GM21360 (cell line): Measurements from ENCODE around the gene ADCY6.

ENCODE experiments used
- ATAC-seq: cut with Tn5 transposase; IDR thresholded peaks from one replicate; pipeline ENCODE4 v1.9.1; 2021; ENCODE audit warnings: mild to moderate bottlenecking, moderate library complexity; ENCODE audit not compliant: unreplicated experiment

The ADCY6 gene

DNA sequence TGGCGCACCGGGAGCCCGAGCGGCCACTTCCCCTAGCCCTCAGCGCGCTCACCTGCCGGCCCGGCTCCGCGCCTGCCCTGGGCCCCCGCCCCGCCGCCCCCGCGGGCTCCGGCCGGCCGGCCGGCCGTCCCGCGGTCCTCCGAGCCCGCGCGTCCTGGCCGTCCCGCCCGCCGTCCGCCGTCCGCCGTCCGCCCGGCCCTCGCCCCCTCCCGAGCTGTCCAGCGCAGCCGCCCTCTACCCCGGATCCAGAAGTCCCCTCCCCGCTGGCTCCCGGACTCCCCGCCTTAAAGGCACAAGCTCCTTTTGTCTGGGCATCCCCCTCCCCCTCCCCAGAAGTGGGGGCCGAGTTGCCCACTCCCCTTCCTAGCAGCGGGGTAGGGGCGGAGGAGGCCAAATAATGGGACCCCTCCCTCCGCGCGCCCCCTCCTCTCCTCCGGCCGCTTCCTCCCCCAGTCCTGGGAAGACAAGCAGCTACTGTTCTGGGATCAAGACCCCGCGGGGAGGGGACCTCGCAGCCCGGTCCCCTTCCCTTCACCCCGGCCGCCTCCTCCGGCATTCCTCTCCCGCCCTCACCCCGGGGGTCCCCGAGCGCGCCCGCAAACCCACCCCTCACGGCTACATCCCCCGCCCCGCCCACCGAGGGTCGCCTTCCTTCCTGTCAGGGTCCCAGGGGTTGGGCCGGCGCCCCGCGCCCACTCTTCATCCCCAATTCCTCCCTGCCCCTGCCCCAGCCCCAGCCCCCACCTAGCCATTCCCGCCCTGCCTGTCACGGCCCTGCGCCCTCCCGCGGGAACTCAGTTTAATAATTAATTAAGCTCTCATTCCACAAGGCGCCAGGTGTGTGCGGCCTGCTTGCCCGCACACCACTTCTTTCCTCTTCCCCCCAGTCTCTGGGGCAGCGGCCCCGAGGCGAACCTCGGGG is at the start of gene ADCY6:
ADCY6 (minus strand) TSS at position 236 of the 922 bp plus-strand sequence. CDS start 5,655 bp downstream, outside the sequence.
- no peak for ATAC-seq

DNA sequence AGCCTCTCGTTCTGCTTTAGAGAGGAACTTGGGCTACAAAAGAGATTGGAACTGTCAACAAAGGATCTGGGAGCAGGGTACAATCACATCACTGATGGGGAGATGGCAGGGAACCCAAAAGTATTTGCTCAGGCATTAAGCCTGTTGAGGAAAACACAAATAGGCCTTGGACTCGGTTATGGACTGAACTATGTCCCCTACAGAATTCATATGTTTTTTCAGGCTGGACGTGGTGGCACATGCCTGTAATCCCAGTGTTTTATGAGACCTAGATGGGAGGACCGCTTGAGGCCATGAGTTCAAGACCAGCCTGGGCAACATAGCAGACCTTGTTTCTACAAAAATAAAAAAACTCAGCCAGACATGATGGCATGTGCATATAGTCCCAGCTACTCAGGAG is 49.2 kb upstream of the ADCY6 start:
- no peak for ATAC-seq

DNA sequence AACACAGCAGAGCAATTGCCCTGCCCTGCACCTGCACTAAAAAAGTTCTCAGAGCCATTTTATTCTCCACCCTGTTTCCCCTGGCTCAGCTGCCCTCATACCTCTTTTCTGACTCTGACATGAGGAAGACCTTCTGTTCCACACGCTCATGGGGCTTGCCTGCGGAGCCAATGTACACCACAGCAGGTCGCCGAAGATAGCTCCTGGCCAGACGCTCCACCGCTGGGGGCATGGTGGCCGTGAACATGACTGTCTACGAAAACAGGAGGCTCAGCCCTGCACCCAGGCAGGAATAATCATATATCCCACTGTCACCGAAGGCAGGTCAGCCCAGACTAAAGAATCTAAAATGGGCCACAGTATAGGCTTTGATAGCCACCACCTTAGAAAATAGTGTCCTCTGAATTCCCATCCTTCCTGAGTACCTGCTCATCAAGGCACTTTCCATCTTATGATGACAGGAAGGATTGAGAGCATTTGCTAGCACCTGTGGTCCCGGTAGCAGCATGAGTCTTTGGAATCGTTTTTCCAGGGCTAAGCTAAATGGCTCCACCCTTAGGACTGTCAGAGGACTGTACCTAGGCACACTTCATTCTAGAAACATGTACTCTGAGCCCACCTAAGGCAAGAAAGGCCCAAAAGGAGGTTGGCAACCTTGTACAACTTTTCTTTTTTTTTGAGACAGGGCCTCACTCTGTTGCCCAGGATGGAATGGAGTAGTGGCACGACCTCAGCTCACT is 43.6 kb upstream of the ADCY6 start:
- ATAC-seq = no peak

DNA sequence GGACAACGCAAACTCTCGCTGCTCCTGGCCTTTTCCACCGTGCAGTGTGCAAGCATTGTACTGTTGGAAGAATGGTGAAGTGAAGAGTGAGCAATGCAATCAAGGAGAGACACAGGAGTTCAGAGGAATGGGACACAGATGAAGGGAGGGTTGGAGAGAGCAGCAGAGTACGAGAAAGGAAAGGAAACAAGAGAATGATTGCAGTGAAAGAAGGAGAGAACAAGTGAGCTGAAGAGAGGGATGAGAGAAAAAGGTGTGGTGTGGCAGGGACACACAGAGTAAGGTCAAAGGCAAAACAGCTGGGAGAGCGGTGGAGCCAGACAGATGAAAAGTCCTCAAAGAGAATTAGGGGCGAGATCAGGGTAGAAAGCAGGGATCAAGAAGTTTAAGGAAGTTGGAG is 42.4 kb upstream of the ADCY6 start:
- no peak for ATAC-seq

DNA sequence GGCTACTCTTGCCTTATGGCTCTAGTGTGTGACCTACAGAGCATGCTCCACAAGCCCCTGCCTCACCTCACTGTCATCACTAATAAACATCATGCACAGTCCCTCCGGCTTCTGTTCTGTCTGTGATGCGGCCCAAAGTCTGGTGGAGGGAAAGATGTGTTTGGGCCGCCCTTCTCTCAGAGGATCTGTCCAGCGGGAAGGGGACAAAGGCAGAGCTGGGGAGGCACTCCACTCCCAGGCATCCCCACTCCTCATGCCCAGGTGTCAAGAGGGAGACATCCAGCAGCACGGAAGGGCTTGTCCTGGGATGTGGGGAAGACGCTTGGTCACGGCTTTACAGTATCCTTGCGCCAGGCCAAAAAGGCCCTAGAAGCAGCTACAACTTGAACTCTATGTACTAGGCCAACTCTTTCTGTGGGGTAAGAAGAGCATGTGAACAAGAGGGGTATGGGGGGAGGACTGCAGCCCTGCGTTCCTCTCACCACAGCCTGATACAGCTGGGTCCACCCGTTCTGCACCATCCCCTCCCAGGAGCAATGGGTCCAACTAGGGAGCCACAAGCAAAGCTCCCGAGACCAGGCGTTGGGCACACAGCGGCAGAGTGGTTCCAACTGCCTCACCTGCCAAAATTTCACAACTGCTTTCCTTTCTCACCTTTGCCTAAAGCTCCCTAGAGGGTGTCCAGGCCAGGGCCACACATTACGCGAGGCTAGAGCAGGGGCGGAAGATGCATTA is 40.1 kb upstream of the ADCY6 start:
- ATAC-seq = no peak

DNA sequence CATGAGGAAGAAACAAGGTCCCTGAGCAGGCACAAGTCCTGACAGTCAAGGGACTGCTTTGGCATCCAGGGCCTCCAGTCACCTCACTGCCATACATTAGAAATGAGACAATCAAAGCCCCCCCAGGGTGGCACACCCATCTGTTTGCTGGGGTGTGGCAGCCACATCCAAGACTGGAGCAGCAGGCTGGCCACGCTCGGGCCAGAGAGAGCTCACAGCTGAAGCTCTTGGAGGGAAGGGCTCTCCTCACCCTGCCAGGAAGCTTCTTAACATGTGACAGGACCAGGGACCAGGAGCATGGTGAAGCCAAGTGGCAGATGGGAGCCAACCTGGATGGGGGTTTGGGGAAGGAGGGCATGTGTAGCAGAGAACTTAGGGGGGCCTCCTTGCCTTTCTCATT is 39.4 kb upstream of the ADCY6 start:
- ATAC-seq = no peak

DNA sequence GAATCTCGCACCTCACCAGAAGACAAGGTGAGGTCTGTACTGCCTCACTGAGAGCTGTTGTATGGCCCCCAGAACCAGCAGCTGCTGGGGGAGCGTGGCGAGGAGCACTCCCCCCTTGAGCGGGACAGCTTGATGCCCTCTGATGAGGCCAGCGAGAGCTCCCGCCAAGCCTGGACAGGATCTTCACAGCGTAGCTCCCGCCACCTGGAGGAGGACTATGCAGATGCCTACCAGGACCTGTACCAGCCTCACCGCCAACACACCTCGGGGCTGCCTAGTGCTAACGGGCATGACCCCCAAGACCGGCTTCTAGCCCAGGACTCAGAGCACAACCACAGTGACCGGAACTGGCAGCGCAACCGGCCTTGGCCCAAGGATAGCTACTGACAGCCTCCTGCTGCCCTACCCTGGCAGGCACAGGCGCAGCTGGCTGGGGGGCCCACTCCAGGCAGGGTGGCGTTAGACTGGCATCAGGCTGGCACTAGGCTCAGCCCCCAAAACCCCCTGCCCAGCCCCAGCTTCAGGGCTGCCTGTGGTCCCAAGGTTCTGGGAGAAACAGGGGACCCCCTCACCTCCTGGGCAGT is 38.7 kb upstream of the ADCY6 start:
- ATAC-seq = no peak

DNA sequence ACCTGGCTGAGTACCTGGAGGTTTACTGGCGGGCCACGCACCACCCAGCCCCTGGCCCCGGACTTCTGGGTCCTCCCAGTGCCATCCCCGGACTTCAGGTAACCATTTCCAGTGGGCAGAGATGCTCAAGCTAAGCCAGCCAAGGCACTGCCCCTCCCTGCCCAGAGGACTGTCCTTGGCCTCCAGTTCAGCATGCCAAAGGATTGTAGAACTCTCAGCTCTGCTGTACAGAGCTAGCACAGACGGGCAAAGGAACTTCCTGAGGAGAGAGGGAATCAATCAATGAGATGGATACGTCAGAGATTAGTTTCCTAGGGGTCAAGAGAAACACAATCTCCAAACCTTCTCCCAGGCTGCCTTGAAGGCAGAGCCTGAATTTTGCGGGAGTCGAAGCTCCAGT is 38.1 kb upstream of the ADCY6 start:
- no peak for ATAC-seq

DNA sequence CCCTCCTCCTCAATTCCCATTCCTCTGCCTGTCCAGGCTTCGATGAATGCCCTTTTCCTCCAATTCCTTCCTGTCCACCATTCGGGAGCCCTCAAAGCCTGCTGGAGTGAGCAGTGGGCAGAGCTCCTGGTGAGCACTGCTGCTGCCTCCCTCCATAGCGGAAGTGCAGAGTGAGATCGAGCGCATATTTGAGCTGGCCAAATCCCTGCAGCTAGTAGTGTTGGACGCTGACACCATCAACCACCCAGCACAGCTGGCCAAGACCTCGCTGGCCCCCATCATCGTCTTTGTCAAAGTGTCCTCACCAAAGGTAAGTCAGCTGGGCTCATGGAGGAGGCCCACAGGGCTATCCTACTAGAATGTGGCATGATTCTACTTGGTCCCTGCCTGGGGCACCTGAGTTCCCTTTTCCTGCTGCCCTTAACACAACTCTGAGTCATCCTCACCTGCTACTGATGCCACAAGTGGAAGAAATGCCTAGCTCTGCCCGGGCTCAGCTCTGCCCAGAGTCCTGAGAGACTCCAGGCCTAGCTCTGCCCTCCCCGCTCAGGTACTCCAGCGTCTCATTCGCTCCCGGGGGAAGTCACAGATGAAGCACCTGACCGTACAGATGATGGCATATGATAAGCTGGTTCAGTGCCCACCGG is 37.4 kb upstream of the ADCY6 start:
- no peak for ATAC-seq

DNA sequence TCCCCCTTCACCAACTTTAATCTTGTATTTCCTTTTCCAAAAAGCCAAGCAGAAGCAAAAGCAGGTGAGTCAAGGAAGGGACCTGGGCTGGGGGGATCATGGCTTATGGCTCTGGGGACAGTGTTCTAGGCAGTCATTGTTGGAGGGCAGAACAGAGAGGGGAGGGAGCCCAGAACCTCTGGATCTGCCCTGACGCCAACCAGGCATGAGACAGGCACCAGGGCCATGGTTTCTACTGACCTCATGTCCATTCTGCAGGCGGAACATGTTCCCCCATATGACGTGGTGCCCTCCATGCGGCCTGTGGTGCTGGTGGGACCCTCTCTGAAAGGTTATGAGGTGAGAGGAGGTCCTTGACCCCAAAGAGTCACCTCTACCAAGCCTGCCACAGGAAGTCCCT is 36.0 kb upstream of the ADCY6 start:
- ATAC-seq = no peak

DNA sequence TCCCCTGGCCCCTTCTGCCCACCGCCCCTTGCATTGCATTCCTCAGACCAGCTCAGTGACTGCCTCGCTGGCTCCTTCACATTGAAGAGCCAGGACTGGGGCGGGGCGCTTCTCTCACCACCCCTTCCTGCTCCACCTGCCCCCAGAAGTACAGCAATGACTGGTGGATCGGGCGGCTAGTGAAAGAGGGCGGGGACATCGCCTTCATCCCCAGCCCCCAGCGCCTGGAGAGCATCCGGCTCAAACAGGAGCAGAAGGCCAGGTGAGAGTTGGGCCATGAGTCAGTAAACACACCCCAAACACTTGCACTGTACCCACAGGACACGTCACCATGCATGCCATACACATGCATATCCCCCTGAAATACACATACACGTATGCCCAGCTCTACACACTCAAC is 35.2 kb upstream of the ADCY6 start:
- ATAC-seq = no peak

DNA sequence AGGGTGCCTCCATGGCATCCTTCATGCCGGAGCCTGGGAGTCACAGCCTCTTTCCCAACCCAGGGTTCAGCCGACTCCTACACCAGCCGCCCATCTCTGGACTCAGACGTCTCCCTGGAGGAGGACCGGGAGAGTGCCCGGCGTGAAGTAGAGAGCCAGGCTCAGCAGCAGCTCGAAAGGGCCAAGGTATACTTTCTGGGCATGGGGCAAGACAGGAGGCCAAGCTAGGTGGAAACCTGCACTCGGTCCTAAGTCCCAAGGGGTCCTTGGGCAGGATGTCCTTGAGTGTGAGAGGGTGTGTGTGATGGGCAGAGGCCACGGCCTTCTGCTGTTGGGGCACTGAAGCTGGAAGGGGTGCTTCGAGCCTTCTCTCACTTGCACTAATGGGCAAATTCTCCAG is 34.4 kb upstream of the ADCY6 start:
- no peak for ATAC-seq

DNA sequence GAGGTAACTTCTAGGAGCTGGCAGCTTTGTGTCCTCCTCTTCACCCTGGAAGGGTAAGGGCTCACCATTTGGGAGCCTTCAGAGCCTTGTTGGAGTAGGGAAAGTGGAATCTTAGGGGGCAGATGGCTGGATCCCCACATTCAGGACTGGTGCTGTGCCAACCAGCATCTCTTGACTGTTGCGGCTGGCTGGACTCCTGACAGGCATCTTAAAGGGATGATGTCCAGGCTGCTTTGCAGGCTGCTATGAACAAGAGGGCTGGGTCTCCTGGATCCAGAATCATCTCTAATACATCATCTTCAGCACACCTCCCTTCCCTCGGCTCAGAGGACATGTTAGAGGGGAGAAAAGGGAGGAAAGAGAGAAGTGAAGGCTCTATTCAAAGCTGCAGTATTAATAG is 33.8 kb upstream of the ADCY6 start:
- no peak for ATAC-seq

DNA sequence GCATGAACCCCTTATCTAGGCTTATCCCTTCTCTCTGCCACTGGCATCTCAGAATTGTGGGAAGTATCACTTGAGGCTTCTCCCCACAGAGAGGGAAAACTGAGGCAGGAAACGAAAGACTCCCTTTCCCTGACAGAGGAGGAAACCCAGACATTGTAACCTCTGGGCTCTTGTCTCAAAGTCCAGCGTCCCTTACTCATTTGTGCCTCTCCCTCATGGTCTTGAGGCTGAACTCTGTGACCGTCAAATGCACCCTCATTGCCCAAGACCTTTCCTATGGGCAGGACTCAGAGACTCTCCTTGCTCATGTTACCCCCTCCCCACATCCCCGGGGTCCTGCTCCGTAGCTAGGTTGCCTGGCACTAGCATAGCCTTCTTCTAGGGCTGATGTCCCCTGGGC is 33.2 kb upstream of the ADCY6 start:
- ATAC-seq = no peak

DNA sequence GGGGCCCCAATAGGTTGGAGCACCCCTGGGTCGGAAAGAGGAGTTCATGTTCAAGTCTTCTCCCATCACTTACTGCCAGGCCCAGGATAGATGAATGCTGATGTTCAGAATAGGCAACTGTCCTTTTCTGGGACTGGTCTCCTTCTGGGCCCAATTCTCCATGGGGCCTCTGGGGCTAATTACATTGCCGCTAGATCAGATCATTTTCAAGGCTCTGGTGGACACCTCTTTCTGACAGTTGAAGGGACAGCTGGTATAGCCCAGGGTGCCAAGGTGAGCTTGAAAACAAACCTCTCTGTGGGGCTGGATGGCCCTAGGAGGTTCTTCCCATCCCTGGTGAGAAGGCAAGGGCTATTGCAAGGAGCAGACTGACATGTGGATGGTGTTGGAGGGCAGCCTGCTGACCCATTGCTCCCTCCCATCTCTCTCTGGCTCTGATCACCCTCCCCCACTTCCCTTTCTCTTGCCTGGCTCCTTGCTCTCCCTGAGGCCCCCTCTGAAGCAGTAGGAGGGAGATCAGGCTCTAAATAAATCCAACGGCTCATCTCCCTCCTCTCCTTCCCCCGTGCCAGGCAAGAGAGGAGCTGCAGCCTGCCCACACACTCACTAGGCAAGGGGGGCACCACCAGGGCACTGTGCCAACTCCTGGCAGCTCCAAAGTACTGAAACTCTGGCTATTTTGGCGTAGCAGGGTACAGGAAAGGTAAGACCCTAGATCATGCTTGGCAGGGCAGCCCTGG is 31.3 kb upstream of the ADCY6 start:
- ATAC-seq = no peak

DNA sequence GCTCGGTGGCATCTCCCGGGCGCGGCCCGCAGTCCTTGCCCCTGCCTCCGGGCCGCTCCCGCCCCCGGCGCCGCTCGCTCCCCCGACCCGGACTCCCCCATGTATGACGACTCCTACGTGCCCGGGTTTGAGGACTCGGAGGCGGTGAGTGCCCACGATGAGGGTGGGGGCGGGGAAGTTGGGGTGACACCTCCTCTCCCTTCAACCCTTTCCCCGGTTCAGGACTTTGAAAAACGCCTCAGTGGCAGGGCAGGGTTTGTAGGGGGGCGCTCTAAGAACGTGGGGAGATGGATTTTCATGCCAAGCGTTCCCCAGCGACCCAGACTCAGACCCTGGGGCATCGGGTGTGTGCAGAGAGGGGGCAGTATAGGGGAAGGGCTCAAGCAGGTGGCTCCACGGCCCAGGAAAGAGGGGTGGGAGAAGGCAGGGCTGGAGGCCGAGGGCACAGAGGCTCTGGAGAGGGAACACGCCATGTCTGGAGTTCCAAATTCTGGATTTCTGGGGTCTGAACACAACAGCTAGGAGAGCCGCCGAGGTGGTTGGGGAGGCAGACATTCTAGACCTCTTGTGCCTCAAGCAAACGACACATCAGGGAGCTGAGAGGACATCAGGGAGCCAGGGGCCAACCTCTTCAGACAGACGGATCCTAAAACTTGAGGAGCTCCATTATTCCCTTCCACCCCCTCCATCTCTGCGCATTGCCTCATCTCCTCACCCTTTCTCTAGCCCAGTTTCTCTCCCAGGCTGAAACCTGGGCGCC is 30.1 kb upstream of the ADCY6 start:
- ATAC-seq = no peak

DNA sequence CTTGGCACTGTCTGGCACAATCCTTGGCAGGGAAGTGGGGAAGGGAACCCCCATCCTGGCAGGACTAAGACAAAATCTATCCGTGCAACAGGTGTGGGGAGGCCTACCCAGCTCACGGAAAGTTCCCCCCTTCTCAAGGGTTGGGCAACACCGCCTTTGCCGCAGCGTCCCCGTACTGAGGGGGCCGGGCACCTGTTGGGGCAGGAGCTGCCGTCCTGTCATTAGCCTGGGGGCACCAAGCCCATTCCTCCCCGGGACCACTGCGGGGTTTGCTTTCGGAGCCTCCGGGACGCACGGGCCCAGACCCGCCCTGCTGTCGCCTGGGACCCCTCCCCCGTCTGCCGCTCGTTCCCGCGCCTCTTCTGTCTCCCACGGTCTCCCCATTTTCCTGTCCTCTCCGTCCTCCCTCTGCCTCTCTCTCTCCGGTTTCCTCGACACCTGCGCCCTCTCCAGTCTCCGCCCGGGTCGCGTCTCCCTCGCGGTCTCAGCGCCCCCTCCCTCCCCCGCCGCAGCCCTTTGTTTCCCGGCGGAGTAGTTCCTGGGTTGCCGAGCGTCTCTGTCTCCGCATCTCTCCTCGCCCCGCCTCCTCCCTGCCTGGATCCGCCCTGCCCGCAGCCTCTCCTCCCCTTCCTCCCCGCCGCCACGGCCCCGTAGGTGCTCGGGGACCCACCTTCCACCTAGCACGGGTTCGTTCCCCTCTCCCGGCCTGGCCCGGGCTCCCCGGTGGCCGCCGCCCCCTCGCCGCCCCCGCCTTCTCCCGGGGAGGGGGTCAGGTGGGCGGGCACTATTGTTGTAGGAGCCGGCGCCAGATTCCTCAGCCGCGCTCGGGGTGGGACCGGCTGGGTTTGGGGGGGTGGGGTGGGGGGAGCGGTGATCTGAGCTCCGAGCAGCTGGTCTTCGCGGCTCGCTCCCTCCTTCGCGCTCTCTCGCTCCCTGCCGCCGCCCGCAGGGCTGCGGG is 29.3 kb upstream of the ADCY6 start, which contains the start of gene CACNB3:
CACNB3 (plus strand) TSS at position 624 of the 958 bp plus-strand sequence. CDS start 434 bp downstream, outside the sequence.
- ATAC-seq = no peak
